ENCODE data around the gene SLC25A4. TPM values are rescaled to one million over a fixed set of nuclear protein-coding genes. Genes with fewer than 3 reads are reported as not detected.

Gene SLC25A4
- total and polyA plus RNA-seq, 10 of the 15 experiments (the other 5 are each of a cell fraction or from before 2014, with no cell fraction given) = 12.6 to 161 (median 38.2) TPM

DNA sequence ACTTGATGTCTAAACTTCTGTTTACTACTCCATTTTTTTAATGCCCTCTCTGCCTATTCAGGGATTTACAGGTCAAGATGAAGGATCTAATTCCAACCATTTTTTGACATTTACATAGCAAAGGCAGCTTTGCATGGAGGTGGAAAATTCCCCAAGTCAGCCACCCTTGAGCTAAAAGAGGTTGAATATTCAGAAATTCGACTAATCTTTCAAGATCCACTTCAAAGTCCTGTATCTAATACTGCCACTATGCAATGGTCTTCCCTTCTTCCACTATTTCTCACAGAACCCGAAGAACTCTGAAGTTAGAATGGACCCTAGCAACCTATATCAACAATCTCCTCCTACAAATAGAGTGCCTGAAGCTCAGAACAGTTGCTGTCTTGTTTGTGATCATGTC, 39.2 kb downstream of the SLC25A4 start:
- CTCF ChIA-PET = interaction anchor here (0.7 to 7.3 kb wide), 14 partner anchors 8 to 416 kb away, joined by 3 to 98 read pairs (median 26); partner anchors contain the start of genes SLC25A4 and SNX25
- intact Hi-C loops (cut with micrococcal nuclease; ENCODE audit: unreplicated experiment) (no loop called here), in situ Hi-C loops (cut with MboI) (no loop called here)
- ATAC-seq = no peak
- no peaks in the 10 kb centered on the region for H3K27me3 ChIP-seq (replicated peaks in 1 of 2; ENCODE audit: control insufficient read depth in 2 of 2, insufficient read depth in 2 of 2, low read length in 1 of 2)
- H3K4me2 ChIP-seq (ENCODE audit: control insufficient read depth, insufficient read depth) = no peak overlapping the region
- H3K9me3 ChIP-seq (replicated peaks; ENCODE audit: control insufficient read depth, insufficient read depth, low read length) = no peaks in the 10 kb centered on the region
- no peaks in the 10 kb centered on the region; the same call in 1 of the 2 replicates for H4K20me1 ChIP-seq (ENCODE audit: control insufficient read depth, insufficient read depth)
- no peak overlapping the region for H3K27ac ChIP-seq (ENCODE audit: control insufficient read depth, insufficient read depth)
- peaks cover 43% of the 10 kb centered on the region for H3K79me2 ChIP-seq (ENCODE audit: control insufficient read depth, insufficient read depth, low read length)
- TF ChIP-seq PML (IDR thresholded peaks at IDR 0.05; ENCODE audit: low read length) = no peak
- TF ChIP-seq IKZF1 (conservative IDR thresholded peaks at IDR 0.05) = no peak
- TF ChIP-seq, protein P1, sequence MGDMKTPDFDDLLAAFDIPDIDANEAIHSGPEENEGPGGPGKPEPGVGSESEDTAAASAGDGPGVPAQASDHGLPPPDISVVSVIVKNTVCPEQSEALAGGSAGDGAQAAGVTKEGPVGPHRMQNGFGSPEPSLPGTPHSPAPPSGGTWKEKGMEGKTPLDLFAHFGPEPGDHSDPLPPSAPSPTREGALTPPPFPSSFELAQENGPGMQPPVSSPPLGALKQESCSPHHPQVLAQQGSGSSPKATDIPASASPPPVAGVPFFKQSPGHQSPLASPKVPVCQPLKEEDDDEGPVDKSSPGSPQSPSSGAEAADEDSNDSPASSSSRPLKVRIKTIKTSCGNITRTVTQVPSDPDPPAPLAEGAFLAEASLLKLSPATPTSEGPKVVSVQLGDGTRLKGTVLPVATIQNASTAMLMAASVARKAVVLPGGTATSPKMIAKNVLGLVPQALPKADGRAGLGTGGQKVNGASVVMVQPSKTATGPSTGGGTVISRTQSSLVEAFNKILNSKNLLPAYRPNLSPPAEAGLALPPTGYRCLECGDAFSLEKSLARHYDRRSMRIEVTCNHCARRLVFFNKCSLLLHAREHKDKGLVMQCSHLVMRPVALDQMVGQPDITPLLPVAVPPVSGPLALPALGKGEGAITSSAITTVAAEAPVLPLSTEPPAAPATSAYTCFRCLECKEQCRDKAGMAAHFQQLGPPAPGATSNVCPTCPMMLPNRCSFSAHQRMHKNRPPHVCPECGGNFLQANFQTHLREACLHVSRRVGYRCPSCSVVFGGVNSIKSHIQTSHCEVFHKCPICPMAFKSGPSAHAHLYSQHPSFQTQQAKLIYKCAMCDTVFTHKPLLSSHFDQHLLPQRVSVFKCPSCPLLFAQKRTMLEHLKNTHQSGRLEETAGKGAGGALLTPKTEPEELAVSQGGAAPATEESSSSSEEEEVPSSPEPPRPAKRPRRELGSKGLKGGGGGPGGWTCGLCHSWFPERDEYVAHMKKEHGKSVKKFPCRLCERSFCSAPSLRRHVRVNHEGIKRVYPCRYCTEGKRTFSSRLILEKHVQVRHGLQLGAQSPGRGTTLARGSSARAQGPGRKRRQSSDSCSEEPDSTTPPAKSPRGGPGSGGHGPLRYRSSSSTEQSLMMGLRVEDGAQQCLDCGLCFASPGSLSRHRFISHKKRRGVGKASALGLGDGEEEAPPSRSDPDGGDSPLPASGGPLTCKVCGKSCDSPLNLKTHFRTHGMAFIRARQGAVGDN (IDR thresholded peaks at IDR 0.05) = no peak
- no peak for TF ChIP-seq PRDM15 (CRISPR knock-in tag; IDR thresholded peaks at IDR 0.05)
- TF ChIP-seq GATAD2B (conservative IDR thresholded peaks at IDR 0.05; ENCODE audit: low read depth) = no peak
- 95% methylated on average over 2 of the region's 2 CpGs for WGBS (ENCODE audit: insufficient coverage, insufficient replicate concordance, low lambda C conversion rate, missing lambda C conversion rate)
- no peak overlapping the region for H3K4me3 ChIP-seq
- RAD21 ChIA-PET (ENCODE audit: unreplicated experiment) = interaction anchor here (1.4 to 4.8 kb wide), 4 partner anchors 14 to 437 kb away, joined by 3 to 31 read pairs (median 6); partner anchors contain the start of gene SLC25A4
- FAIRE-seq = no peak
- no TSS peak for BruUV-seq (replicated peaks)
- POLR2A ChIA-PET = interaction anchor here (0.7 to 1.2 kb wide), 2 partner anchors 8 to 36 kb away, joined by 3 to 4 read pairs; no protein-coding TSS in a partner anchor
- H2AFZ ChIP-seq (ENCODE audit: control insufficient read depth, low read depth, low read length) = no peak overlapping the region
- DNase-seq (ENCODE audit: low read depth, low spot score) = no peak
- peaks cover 0 to 11% of the 10 kb centered on the region in 2 experiments; a peak in 1 of 4 replicates for H3K36me3 ChIP-seq (ENCODE audit: control insufficient read depth in 2 of 2, insufficient read depth in 2 of 2, low read length in 1 of 2)
- SMC1A ChIA-PET (ENCODE audit: uncharacterized antibody, unreplicated experiment) = interaction anchor here (0.8 to 7.2 kb wide), 12 partner anchors 7 to 177 kb away, joined by 3 to 51 read pairs (median 4); partner anchors contain the start of gene SLC25A4
- no peak overlapping the region for H3K9ac ChIP-seq (ENCODE audit: control insufficient read depth, insufficient read depth, low read length)
- H3K4me1 ChIP-seq (ENCODE audit: control insufficient read depth, insufficient read depth, low read length) = no peaks in the 10 kb centered on the region
